IPS DF 4.7 (cell line): ENCODE data around the gene EDARADD.

Experiments
- DNase-seq: peaks from one replicate; pipeline ENCODE4 v3.0.0-alpha.2; 2013; ENCODE audit warnings: low spot score; ENCODE audit errors: extremely low read depth

The EDARADD gene

DNA sequence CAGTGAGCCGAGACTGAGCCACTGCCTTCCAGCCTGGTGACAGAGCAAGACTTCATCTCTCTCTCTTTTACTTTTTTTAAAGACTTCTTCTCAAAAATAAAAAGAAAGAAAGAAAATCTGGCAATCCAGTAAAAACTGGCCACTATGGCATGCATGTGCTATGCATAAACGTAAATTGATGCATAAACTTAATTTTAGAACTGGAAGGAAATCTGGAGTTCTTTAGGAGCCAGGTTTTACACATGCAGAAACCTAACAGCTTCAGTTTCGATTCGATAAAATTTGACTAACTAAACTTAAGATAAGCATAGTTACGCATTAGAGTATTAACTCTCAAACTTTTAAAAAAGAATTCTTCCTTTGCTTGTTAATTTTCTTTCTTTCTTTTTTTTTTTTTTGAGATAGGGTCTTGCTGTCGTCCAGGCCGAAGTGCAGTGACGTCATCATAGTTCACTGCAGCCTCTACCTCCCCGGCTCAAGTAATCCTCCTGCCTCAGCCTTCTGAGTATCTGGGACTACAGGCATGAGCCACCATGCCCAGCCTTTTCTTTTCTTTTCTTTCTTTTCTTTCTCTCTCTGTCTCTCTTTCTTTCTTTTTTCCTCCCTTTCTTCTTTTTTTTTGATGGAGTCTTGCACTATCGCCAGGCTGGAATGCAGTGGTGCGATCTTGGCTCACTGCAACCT is 117.8 kb downstream of the EDARADD start:
- DNase-seq, result no peak

DNA sequence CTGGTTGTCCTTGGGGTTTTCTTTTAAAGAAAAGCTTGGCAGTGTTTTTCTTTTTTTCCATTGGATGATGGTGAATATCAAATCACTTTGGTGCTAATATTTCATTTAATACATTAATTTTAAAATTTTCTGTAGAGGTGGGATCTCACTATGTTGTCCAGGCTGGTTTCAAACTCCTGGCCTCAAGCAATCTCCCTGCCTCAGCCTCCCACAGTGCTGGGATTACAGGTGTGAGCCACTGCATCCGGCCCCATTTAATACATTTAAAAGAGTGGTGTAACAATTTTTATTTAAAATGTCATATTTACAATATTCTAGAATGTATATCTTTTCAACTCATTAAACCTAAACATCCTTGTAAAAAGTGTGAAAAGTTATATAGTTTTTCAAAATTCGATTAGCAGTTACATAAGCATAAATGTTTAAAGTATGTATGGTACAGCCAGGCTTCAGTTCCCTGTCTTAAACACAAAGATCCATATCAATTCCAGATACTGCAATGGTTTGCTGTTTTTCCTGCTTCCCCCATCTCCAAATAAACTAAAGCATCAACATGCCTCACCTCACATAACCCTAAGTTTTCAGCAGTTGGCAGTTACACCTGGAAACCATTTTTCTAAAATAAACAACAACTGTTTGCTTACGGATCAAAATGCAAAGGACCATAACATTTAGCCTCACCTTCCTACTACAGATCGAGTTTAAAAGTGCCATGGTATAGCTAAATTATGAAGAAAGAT is 120.8 kb downstream of the EDARADD start:
- no peak for DNase-seq

DNA sequence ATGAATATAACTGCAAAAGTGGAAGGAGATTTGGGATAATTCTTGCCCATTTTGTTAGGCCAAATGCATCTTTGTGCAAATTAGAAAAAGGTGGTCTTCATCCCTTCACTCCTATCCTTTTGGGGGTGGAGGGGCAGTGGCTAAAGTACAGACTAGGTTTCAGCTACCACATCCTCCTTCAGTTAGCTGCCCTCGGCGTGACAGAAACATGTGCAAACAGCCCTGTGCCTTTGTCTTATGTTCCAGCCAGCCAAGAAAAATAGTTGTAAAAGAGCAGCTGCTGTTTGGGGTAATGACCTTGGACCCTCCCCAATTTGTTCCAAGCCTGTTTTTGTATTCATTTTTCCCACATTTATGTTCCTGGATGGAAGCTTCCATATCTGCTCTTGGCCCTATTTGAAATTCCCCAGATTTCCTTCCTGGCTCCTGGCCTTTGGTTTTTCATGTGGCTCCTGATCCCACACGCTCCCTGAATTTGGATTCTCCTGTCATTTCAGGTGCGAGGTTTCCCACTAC is 121.4 kb downstream of the EDARADD start:
- DNase-seq, result no peak

DNA sequence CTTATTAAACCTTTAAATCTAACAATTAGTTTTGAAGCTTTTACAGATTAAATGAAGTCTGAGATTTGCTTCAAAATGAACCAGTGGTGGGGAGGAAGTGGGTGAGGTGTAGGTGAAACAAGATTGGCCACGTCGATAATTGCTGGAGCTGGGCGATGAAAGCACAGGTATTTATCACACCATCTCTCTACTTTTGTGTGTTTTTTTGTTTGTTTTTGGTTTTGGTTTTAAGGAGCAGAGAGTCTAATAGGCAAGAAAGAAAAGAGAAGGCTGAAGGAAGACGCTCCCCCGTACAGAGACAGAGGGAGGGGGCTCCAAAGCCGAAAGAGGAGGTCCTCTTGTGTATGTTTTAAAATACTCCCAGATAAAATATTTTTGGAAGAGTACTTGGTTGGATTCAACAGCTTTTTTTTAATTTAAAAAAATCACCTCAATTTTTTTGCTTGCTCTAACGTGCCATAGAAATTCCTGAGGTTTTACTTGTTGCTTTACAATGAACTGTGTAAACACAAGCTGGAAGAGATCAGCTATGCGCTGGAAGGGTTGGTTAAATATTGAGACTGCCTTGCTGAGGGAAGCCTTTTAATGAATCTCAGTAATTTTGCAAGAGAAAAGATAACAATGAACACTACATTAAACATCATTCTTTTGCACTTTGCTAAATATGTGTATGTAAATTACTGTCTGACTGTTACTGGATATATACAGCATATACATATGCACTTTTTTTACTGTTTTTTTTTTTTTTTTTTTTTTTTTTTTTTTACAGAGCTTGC is 123.0 kb downstream of the EDARADD start:
- DNase-seq, result no peak

DNA sequence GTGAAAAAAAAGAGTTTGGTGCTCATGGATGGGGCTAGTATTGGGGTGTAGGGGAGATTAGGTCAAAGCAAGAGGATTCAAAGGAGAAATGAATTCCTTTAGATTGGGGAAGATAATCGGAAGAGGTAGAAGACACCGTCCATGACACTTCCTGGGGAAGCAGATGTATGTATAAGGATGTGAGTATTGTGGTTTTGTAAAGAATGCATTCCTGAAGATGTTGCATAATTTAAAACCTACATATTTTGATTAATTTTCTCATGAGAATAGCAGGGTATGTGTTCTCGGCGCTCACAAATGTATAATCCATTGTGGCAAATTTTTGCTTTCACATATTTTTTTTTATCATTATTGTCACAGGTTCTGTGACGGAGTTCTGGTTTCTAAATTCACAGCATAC is 124.2 kb downstream of the EDARADD start:
- DNase-seq, result no peak

DNA sequence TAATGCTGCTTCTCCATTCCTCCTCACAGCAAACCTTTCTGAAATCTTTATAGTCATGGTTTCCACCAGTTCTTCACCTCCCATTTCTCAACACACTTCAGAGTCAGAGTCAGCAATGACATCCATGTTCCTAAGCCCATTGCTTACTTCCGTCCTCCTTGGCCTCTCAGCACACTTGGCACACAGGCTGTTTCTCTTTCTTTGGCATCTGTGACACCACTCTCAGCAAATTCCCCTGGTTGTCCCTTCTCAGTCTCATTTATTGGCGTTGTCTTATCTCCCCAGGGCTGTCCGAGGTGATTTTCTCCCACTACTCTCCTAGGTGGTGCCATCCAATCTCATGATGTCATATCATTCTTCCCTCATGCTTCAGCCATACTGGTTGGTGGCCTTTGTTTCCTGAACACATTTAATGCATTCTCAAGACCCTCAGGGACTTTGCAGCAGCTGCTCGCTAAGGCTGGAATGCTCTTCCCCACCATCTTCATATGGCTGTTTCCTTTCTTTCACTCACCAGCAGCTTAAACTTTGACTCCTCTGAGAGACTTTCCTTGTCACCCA is 126.4 kb downstream of the EDARADD start:
- DNase-seq, result no peak

DNA sequence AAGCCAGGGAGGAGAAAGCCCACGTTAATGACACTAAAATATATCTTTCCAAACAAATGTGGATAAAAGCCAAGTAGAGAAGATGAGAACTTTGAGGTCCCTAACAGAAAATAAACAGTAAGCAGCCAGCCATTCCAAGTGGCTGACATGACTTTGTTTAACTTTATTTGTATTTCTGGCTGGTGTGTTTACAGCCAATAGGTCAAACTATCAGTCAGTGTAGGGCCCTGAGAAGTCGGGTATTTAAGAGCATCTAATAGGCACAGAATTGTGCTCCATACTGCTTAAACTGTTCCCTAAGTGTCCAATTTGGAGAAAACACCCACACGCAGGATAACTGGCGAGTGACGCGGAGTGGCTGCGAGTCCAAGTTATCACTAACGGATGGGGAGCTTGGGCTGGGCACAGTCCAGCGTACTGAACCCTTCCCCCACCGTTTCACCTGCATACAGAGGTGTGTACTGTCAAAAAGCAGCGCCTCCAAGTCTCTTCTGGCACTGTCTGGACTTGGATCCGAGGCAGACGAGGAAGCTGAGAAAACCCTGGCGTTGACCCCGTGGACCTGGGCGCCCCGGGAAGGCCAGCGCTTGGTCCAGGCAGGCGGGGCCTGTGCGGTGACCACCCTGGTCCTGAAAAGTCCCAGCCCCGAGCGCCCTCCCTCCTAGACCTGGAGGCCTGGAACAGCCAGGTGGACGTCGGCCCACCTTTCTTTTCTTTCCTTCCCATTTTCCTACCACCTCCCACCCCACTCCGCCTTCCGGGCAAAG is 129.0 kb downstream of the EDARADD start:
- DNase-seq, result no peak

DNA sequence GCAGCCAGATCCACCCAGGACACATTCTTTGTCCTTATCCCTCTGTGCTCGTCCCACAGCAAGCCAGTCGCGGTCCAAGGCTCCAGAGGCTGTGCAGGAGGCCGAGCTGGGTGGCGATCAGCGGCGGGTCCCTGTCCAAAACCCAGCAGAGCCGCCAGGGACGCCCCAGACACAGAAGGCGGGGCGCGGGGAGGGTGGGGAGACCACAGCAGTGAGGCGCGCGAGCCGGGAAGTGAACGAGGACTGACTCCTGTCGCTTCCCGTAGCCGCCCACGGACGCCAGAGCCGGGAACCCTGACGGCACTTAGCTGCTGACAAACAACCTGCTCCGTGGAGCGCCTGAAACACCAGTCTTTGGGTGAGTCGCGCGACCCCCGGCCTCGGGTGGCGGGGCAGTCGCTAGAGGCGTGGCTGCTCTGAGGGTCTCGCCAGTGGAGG is 129.6 kb downstream of the EDARADD start, which contains the start of gene LGALS8:
Gene LGALS8, plus strand, starts transcription at position 279 of the 438 bp plus-strand sequence. CDS start 2,089 bp downstream, outside the sequence.
- DNase-seq, result no peak

DNA sequence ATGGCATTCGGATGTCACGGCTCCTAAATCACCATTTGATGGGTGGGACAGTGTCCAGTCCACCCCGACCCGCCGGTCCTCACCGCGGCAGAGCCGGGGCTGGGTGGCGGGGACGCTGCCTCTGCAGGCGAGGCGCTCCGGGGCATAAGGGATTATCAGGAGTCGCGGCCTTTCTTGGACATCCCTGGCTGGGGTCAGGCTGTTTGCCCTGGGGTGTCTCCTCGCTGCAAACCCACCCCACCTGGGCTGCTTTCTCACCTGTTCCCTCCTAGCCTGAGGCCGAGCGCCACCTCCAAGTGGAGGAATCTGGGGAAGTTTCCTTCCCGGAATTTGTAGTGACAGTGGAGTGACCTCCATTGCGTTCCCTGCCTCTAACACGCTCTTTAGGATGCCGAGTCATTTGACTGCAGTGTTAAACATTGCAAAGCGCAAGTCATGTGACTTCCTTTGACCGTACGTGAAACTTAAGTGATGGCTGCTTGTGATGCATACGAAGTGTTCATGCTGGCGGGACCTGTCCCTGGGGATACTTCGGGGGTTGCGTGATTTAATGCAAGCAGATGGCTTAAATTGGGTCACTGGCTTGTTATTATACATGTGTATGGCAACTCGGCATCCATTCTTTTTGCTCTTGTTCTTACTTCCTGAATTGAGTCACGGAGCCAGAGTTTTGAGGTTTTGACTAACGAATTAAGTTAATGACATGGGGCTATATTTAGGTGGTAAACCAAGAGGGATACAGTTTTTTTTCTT is 130.2 kb downstream of the EDARADD start:
- DNase-seq, result no peak

DNA sequence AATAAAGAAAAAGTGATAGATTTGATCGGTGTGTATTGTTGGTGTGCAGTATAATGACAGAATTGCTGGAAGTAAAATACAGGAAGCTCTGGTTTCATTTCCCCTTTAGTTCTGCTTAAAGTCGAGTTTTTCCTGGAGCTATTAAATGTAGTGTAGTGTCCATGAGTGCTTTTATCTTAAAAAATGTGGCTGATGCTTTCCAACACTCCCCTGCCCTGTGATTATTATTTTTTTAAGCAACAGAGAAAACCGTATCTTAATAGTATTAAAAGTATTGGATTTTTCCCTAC is 130.8 kb downstream of the EDARADD start:
- no peak for DNase-seq

DNA sequence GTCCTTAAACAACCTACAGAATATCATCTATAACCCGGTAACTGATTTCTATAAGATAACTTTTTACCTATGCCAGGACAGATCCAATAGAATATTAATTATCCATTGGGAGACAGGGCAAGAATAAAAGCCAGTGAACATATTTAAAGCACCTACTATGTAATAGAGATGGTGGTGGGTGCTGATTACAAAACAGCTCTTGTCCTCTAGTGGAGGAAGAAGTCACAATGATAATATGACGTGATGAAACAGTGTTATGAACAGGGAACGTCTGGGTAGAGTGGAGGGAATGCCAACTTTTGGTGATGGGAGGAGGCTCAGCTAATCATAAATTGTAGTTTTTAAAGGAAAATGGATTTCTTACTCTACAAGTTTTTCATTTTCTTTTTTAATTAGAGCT is 132.0 kb downstream of the EDARADD start:
- no peak for DNase-seq

DNA sequence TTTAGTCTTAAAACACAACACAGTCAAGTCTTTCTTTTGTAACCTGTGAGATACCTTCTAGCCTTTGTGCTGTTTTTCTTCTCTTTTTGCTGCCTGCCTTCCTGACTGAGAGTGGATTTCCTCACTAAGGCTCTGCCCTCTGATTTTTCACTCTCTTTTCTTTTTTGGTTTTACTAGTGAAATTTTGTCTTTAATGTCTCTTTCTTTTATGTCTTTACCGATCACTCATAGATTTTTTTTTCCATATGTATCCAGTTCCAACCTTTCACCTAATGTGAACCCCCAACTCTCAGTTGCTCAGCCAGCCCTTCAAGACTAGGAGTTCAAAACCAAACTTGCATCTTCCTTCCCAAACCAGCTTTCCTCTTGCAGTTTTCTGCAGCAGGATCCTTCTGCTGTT is 136.2 kb downstream of the EDARADD start:
- no peak for DNase-seq

DNA sequence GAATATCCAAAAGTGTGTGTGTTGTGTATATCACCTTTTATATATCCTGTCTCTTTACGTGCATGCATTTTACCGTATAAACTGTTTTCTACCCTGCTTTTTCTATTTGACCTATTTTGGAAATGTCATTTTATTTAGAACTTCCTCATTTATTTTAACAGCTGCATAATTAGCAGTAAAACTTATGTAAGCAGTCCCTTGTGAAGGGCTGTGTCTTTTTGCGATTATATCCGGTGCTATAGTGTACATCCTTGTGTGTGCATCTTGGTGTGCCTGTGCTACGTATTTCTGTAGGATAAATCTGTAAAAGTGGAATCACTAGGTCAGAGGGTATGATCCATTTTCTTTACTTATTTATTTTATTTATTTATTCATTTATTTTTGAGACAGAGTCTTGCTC is 136.9 kb downstream of the EDARADD start:
- no peak for DNase-seq

DNA sequence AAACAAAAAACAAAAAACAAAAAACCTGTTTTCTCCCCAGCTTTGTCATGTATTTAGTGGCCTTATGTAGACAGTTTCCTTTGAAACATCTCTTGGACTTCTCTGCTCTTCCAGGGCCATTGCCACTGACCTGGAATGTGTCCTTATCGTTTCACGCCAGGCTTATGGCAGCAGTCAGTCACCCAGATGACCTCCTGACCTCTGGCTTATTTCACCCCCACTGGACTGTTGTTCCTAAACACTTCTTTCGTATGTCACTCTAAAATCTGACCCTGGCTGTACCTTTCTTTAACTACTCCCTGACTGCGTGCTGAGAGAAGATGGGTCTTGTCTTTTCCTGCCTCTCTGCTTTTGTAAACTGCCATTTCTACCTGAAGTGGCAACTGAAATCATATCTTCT is 138.8 kb downstream of the EDARADD start:
- DNase-seq, result no peak

DNA sequence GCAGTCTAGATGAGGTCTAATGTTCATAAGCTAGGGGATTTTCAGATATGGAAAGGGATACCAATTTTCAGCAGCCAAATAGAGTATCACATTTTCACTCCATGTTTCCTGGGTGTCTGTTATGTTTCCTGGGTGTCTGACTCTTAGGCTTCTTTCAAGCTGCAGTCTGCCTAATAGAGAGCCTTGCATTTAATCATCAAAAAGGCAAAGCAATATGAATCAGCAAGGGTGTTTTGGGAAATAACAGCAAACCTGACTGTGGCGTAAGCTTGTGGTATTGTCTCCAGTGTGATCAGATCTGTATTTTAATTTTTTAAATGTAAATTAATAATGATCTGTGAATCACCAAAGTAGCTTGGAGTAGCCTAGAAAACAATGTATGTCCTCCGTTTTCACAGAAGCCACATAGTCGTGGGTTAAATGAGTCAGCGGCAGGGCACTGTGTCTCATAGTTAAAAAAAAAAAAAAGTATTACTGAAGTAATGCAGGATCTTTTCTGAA is 140.1 kb downstream of the EDARADD start:
- DNase-seq, result no peak
